D721Med (cell line): Measurements from ENCODE around the gene BICDL2.

Experiments
- DNase-seq: peaks from one replicate; pipeline ENCODE4 v3.0.0; 2011; ENCODE audit warnings: low spot score; ENCODE audit not compliant: insufficient read length
- FAIRE-seq: peaks from 2 replicates; lab custom pipeline; 2011; peaks lifted over from hg19 to GRCh38; lab: Jason Lieb, UNC
- CTCF ChIP-seq: IDR thresholded peaks from 2 replicates; pipeline ENCODE4 v1.5.1; 2012; ENCODE audit warnings: mild to moderate bottlenecking, control low read depth; ENCODE audit not compliant: insufficient read depth; ENCODE audit errors: missing control alignments

The BICDL2 gene

GRCh38 chr16:3025032-3026002, 11.4 kb downstream of the BICDL2 start:
- TF ChIP-seq CTCF = no peak
- FAIRE-seq = no peak
- no peak for DNase-seq

GRCh38 chr16:3023669-3024478, 12.9 kb downstream of the BICDL2 start, which contains the start of the genes HCFC1R1 and THOC6:
HCFC1R1 (minus strand) TSS chr16:3023942; CDS start chr16:3023941, 1 bp downstream.
THOC6 (plus strand) TSS chr16:3024035; CDS start chr16:3024327, 292 bp downstream.
- no peak for TF ChIP-seq CTCF
- FAIRE-seq (no peak), DNase-seq (peak; percentile 94)

GRCh38 chr16:3023415-3023668, 13.4 kb downstream of the BICDL2 start:
- DNase-seq = no peak

GRCh38 chr16:3022684-3023414, 13.9 kb downstream of the BICDL2 start:
- TF ChIP-seq CTCF = no peak
- FAIRE-seq = no peak
- DNase-seq = no peak

More at GRCh38 chr16:3023415-3023668, 13.4 kb downstream of the BICDL2 start:
- TF ChIP-seq CTCF = no peak
- no peak for FAIRE-seq

GRCh38 chr16:3022208-3022683, 14.5 kb downstream of the BICDL2 start:
- TF ChIP-seq CTCF = no peak
- no peak for FAIRE-seq
- no peak for DNase-seq

- TF ChIP-seq CTCF = peak; percentile 30
- no peak for DNase-seq
Observed at GRCh38 chr16:3021449-3022207, 15.1 kb downstream of the BICDL2 start.

More at GRCh38 chr16:3021449-3022207, 15.1 kb downstream of the BICDL2 start:
- FAIRE-seq = no peak
